ENCODE measurements around the gene GPT2. TPM values are rescaled to one million over a fixed set of nuclear protein-coding genes. Genes with fewer than 3 reads are reported as not detected.

Gene GPT2
- total RNA-seq, 2 donors from 2014 or later = 28.8 to 45.3 TPM

- Histone ChIP-seq H3K27ac (no peak overlapping the region), H3K4me1 (no peaks in the 10 kb centered on the region), H3K9me3 (no peaks in the 10 kb centered on the region), H3K36me3 (no peaks in the 10 kb centered on the region), H3K4me3 (no peak overlapping the region), H3K27me3 (no peaks in the 10 kb centered on the region), H3K9ac (ENCODE audit: low read depth in 2 of 2, low read length in 2 of 2) (no peak overlapping the region)
- TF ChIP-seq CTCF (IDR thresholded peaks at IDR 0.05) = peak; percentile 32
- intact Hi-C loops (cut with DNase I) = no loop called here
- DNase-seq = no peak
These were observed 63.9 kb downstream of the GPT2 start for GRCh38 chr16:46947900-46948547.

GRCh38 chr16:46948548-46949166 lies 64.5 kb downstream of the GPT2 start:
- Histone ChIP-seq H3K27ac (no peak overlapping the region), H3K9ac (ENCODE audit: low read depth in 2 of 2, low read length in 2 of 2) (no peak overlapping the region), H3K9me3 (no peaks in the 10 kb centered on the region), H3K4me3 (no peak overlapping the region), H3K27me3 (no peaks in the 10 kb centered on the region), H3K4me1 (no peaks in the 10 kb centered on the region), H3K36me3 (no peaks in the 10 kb centered on the region)
- intact Hi-C loops (cut with DNase I) = no loop called here
- no peak for DNase-seq
- TF ChIP-seq CTCF (IDR thresholded peaks at IDR 0.05) = no peak

GRCh38 chr16:46949241-46949892 lies 65.2 kb downstream of the GPT2 start:
- intact Hi-C loops (cut with DNase I) = no loop called here
- Histone ChIP-seq H3K9me3 (no peaks in the 10 kb centered on the region), H3K27me3 (no peaks in the 10 kb centered on the region), H3K9ac (ENCODE audit: low read depth in 2 of 2, low read length in 2 of 2) (no peak overlapping the region), H3K4me3 (no peak overlapping the region), H3K36me3 (no peaks in the 10 kb centered on the region), H3K4me1 (no peaks in the 10 kb centered on the region), H3K27ac (no peak overlapping the region)
- DNase-seq = no peak
- TF ChIP-seq CTCF (IDR thresholded peaks at IDR 0.05) = no peak

- Histone ChIP-seq H3K27me3 (no peaks in the 10 kb centered on the region), H3K9me3 (no peaks in the 10 kb centered on the region), H3K4me3 (no peak overlapping the region), H3K9ac (ENCODE audit: low read depth in 2 of 2, low read length in 2 of 2) (no peak overlapping the region), H3K4me1 (no peaks in the 10 kb centered on the region), H3K36me3 (no peaks in the 10 kb centered on the region), H3K27ac (no peak overlapping the region)
- intact Hi-C loops (cut with DNase I) = no loop called here
- no peak for TF ChIP-seq CTCF (IDR thresholded peaks at IDR 0.05)
- no peak for DNase-seq
These were observed 65.8 kb downstream of the GPT2 start for GRCh38 chr16:46950009-46950408.

- no peak for TF ChIP-seq CTCF (IDR thresholded peaks at IDR 0.05)
- DNase-seq = no peak
- no peak overlapping the region for H3K4me3 ChIP-seq
- no peaks in the 10 kb centered on the region for H3K36me3 ChIP-seq
- no peak overlapping the region for H3K9ac ChIP-seq (ENCODE audit: low read depth in 2 of 2, low read length in 2 of 2)
- no peaks in the 10 kb centered on the region for H3K9me3 ChIP-seq
- H3K27ac ChIP-seq = no peak overlapping the region
- H3K4me1 ChIP-seq = no peaks in the 10 kb centered on the region
- H3K27me3 ChIP-seq = no peaks in the 10 kb centered on the region
- intact Hi-C loops (cut with DNase I) = no loop called here
These were observed 70.4 kb downstream of the GPT2 start for GRCh38 chr16:46954562-46954961.
